Activated CD8-positive, alpha-beta memory T cell treated with anti-CD3 and anti-CD28 coated beads for 24 hours (primary cell): Measurements from ENCODE around the gene ANK3.

ENCODE experiments used
- DNase-seq: peaks from one replicate; pipeline ENCODE4 v3.0.0-alpha.2; 2020

The ANK3 gene

DNA sequence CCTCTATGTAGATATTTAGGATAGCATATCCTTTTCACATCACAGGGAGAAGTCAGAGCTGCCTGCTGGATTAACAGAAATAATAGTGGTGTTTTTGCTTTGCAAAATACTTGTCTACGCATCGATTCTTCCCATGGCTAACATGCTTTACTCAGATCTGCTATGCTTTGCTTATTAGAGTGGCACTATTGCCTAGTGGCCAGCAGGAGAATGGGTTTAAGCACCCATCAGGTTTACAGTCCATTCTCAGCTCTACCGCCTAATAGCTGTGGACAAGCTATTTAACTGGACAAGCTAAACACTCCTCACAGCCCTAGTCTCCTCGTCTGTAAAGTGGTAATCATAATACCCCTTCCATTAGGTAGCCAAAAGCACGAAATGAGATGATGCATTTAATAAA is 265.1 kb downstream of the ANK3 start:
- DNase-seq, result no peak

GRCh38 chr10:60123668-60124067 is 266.0 kb downstream of the ANK3 start:
- DNase-seq, result no peak

DNA sequence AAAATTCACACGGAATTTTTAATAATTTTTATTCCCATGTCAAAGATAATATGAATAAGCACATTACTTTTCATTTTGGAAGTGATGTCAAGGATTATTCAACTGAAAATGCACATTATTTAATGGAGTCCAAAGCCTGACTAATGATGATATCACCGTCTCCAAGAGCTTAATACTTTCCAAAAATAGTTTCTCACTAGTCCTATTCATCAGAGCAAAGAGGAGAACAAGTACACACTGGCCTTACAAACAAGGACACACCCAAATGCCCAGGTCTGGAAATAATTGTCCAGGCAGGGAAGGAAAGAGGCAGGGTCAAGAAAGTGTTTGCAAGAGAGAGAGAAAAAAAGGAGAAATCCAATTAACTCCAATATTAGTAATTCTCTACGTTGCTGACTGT is 266.5 kb downstream of the ANK3 start:
- DNase-seq, result no peak

DNA sequence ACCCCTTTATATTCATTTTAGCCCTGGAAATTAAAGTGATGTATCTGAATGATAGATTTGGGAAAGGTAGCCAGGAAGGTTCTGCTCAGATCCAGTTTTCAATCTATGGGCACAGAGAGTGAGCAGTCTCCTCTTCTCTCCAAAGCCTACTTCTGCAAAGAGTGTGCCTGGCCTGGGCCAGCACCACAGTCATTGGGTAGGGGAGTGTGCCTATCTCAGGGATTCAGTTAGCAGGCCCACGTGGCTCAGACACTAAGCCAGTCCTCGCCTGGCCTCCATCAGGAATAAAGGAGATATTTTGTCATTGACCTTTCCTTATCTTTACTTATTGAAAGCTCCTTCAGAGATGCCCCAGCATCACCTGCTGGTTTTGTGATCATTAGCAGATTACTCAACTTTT is 267.5 kb downstream of the ANK3 start:
- no peak for DNase-seq

DNA sequence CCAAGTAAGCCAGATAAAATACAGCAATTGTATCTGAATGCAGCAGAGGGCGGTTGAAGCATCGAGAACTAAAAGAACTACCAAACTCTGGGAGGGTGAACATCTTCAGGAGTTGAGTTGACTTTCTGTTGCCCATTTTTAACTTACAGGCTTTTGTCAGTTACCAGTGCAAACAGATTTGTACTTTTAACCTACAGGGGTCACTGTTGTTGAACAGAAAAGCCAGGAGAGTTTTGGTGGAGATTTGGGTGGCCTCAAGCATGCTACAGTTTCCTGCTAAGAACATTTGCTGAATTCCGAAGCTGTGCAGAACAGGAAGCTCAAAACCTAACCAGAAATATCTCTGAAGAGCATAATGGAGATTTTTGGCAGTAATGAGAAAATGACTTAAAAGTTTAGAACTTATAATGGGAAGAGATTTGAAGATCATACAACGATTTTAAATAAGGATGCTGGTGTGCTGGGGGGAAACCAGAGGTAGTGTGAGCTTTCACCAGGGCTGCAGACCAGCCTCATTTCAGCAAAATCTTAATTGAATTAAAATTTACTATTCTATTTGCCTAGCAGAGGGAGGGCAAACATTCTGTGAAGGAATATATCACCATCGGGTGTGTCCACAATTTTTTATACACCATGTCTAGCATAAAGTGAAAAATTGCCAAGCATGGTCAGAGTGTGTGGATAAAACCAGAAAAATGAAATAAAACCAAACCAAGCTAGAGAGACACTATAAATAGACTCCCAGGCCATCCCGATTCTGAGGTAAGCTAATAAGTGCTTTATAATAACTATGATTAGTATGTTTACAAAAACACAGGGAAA is 274.7 kb downstream of the ANK3 start:
- DNase-seq, result no peak

DNA sequence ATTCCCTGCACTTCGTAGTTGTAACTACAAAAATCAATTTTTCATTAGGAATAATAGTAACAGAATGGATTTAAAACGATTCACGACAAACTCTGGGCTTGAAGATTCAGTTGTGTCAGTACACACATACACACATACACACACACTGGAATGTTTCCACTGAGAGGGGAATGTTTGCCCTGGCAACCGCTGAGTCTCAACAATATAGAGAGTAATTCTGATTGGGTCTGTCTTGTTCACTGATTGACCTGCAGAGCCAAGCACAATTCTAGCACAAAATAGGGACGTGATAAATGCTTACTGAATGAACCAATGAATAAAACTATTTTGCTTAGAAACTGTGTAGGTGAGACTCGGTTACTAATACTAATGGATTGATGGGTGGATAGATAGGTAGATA is 278.9 kb downstream of the ANK3 start:
- no peak for DNase-seq

DNA sequence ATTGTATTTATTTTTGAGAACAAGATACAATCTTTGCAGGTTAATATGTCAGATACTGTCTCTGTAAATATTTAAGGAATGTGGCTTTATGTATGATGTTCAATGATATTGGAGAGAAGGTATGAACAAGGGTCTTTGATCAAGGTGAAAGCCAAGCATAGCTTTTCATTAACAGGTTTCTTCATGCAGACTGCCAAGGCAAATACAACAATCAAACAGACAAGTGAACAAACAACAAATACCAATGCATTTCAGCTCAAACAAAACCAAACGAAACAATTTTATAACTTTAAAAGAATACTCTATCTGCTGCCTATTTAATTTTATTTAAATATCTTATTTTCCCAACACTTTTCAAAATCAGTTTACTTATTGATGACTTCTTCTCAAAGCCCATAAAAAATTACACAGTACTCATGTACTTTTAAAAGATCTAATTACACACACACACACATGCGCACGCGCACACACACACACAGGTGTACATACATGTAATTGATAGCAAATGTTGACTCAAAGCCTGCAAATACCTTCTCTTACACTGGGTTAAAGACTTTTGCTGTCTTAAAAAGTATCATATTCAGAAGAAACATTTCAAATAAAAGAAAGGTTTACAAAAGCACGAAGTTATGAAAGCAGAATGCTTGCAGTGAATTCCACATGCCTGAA is 282.2 kb downstream of the ANK3 start:
- no peak for DNase-seq

DNA sequence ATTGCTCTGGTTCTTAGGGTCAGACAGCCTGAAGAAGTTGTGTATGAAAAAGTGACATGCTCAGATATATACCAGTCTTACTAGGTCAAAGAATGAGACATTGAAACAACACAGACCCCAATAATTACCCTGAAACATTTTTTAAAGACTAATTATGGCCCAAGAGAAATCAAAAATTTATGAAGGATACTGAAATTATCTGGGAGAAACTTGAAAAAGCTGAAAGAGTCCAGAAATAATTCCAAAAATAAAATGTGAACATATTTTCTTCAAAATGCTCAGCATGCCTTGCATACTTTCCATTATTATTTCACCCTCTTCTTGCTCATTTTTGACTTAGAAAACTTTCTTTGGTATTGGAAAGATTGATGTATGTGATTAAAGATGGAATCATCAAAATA is 284.4 kb downstream of the ANK3 start:
- no peak for DNase-seq

DNA sequence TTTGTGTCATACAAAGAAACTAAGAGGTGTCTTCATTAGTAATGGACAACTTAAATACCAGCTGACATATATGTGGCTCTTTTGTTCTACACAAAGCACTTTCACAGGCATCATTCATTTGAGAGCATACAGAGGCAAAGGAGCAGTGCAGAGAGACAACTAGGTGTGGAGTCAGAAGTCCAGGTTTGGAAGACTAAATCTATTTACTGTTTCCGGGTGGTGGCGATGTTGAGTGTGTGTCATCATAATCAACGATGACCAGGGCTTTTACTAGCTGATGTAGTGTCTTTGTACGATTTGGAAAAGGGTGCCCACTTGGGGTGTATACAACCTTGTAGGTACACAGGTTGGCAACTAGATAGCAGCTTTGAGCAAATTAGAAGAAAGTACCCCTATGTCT is 287.9 kb downstream of the ANK3 start:
- DNase-seq, result no peak

DNA sequence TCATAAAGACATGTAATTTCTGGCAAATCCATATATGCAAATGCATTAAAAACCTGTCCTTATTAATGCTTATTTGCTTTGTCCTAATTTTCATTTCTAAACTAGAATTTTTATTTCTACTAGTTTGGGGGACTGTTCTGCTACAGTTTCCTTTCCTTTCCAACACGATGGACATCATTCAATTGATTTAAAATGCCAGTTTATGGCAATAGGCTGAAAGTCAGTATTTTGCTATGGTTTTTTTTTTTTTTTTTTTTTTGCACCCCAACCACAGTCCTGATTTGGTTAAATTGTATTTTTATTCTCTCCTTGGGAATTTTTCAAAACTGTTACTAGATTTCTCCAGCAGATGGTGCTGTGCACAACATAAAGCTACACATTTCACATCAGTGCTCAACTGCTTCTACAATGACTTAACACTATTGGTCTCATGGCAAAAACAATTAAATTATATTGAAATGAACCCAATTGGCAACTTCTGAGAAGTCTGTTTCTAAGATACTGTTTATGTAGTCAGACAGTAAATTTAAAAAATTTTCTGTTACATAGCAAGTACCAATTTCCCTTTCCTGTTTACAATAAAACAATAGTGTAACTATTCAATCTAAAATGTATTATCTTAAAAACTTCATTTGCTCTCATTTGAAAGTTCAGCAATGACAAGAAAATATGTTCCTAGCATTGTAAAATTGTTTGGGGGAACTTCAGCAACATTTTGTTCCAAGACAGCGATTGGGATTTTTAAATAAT is 289.5 kb downstream of the ANK3 start:
- DNase-seq, result no peak

DNA sequence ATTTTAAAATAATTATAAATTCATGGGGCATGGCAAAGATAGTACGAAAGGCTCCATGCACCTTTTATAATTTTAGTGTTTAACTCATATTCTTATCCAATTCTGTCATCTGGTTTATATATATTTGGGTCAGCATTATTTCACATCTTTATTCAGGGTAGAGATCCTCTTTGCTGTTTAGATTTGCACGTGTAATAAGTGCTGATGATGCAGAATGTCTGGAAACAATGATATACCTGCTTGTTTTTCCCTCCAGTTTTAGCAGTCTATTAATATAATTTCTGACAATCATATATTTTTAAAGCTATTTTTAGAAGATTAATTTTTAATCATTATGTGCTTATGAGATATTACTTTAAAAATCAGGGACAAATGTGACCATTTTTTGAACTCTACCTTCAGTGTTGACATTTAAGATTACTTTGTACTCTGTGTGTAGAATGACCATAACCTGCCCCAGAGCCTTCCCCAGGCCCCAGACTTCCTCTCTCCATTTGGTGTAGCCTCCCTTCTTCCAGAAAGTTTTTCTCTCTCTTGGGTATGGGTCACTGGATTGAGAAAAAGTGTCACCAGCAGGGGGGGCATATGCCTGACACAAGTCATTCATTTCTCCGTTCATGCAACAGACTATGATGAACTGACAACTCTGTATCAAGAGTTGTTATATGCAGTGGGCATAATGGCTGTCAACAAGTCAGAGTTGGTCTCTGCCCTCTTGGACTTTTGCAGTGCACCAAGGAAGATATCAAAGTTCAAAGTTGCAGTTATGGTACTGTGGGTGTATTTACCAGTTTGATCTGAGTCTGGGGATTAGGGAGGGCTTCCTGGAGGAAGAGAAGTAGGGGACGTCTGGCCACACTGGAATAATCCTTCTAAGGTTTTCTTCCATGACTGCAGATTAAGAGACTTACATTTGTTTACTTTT is 290.7 kb downstream of the ANK3 start:
- no peak for DNase-seq

- DNase-seq, result no peak
Observed at GRCh38 chr10:60096761-60097513, 292.7 kb downstream of the ANK3 start.

DNA sequence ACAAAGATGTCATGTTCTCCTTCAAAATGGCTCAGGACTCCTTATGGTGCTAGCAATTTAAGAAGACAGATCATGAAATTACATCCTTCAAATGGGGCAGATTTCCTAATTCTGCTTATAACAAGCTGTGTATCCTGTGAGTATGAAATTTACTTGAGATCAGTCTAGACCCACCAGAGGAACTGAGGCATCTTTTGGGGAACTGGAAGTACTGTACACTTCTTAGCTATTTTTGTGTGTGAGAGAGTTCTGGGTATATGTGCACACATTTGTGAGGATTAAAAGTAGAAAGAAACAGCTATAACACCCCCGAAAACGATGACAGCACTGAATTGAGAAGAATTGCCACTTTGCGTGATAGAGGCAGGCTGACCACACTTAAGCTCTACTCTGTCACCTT is 296.4 kb downstream of the ANK3 start:
- DNase-seq, result no peak

DNA sequence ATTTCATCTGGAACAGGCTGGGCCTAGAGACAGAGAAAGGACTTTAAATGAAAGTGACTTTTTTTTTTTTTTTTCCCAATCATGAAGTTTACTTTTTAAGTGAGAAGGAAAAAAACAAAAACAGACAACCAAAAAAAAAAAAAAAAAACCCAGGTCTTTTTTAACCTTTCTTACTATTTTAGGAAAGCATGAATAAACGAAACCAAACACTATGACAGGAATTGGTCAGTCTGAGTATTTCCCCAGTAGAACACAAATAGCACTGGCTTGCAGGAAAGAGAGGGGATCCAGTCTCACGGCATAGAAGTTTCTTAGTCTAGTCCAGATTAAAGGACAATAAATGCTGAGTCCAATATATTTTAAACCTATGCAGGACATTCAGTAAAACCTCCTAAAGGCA is 302.8 kb downstream of the ANK3 start:
- DNase-seq, result no peak

DNA sequence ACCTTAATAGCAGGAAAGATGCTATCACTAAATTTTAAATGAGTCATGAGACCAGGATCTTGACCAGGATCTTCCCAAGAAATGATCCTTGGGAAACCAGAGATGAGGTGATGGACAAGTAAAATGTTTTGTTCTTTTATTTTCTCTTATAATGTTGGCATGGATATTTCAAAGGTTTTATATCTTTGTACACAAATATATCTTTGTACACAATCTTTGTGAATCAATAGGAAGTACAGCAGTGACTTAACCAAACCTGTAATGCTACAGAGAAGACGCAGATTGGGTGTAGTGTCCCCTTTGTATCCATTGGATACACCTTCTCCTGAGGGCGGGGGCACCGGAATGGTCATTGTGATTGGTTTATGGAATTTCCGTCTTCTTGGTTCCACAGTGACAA is 303.3 kb downstream of the ANK3 start:
- DNase-seq, result no peak

DNA sequence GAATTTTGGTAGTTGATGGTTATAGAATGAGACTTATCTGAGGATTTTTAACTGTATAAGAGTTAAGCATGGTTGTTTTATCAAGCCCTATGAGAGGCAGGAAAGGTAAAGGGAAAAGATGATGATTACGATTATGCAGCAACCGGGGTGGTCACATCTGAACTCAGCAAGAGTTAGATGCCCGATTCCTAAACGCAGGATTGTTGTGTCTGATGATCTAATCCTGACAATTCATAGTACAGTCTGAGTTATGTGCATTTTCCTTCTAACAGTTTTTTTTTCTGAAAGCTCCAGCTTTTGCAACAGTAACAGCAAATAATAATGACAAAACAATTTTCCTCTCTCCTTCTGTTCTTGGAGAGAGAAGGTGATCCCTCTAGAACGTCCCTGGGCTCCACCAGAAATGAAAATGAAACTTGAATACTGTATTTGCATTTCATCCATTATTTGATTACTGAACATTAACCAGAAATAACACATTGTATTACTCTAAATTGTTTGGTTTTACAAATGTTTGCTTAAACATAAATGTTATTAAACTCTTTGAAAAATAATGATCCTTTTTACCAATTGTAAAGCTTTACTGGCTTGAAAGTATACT is 306.8 kb downstream of the ANK3 start:
- DNase-seq, result no peak

DNA sequence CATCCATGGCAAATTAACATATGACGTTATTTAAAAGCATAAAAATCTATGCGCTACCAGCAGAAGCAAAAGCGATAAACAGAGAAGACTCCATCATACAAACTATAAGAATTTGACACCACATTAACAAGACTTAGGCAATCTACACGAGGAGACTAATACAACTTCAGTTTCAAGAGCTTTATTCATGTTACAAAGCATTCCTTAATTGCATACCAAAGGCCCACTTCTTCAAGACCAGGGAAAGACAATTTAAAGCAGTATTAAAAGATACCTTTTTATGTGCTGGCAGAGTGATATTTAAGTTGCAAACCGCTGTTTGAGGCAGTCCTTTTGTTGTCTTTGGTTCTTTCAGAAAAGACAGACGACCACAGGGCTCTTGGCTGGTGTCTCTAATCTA is 307.3 kb downstream of the ANK3 start:
- no peak for DNase-seq

DNA sequence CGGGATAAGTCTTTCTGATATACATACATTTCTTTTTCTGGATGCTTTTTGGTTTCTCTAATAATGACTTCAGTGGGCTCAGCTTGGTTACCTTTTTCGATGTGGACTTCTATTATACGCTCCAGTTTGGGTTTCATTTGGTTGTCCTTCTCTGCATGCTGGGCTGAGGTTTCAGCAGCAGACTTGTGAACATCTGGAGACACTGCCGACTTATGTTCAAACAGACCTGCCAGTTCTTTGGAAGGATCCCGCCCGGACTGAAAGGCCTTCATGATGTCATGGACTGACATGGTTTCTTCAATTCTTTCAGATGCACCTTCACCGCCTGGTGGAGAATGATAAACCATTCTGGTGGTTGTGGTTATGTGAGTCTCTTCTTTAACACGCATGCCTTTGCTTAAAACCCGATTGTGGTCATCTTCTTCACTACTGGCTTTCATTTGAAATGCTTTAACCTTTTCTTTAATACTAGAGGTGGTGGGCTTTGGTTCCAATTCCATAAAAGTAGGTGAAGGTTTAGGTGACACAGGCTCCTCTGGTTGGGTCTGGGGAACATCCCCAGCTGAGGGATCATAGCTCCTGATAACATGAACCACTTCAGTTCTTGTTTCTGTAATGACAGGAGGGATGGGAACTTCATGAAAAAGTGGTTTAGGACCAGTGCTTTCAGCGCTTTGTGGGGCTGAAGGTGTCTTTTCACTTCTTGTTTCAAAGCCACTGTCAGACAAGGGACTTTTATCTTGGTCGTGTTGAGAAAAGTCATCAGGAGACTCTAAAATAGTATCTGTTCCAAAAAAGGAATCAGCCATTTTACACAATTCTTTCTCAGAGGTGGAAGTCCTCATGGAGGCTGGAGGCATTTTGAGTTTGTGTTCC is 315.7 kb downstream of the ANK3 start:
- DNase-seq, result no peak

DNA sequence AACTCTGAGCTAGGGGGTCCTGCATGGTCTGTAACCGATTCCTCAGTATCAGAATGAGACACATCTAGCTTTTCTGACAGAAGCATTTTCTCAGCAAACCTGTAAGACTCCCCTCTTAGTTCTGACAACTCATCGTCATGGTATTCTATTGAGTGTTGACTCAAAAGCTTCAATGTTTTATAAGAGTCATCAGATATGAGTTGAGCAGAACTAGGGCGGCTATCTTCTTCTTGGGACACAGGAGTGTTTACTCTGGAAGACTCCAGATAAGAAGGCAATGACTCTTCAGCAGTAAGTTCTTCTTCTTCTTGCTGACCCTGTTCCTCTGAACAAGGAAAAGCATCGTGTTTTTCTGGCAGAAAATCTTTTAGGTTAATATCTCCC is 316.3 kb downstream of the ANK3 start:
- DNase-seq, result no peak

DNA sequence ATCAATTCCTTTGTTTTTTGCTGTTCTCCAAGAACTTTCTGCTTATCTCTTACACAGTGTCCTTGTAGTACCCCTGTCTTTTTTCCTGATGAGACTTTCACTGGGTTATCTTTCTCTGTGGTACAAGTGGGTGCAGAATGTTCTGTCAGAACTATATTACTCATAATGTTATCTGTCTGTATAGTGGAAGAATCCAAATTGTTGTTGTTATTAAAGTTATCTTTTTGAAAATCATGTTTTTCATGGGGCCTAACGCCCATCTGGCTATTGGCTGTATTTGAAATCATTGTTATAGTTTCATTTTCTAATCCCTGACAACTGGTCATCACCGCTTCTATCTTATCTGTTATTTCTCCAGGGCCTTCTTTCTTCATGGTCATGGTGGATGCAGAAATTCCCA is 320.4 kb downstream of the ANK3 start:
- no peak for DNase-seq

DNA sequence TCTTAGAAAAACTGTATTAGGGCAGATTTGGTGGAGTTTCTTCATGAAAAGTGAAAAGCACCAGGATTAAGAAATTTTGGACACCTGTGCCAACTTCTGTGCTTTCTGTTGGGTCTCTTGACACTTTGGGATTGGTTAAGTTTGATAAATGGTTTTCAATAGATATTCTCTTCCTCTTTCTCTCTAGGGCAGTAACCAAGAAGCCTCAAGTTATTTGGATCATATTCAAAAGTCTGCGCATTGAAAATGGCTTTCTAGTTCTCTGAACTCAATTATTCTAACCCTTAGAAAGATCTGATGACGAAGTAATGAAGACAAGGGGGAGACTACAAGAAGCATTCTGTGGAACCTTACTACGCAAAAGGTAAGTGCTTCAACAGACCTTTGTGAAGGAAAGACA is 339.3 kb downstream of the ANK3 start:
- no peak for DNase-seq
